Mucosa of rectum (tissue), 2 donors: Measurements from ENCODE around the gene EFNA3.

Source experiments
- H3K27ac ChIP-seq, 2 donors: one replicate each; pipeline ENCODE4 v1.7.0; 2013; ENCODE audit warnings: inconsistent platforms in 2 of 2, low read depth in 2 of 2, low read length in 2 of 2
- H3K27me3 ChIP-seq, 2 donors: one replicate each; pipeline ENCODE4 v1.7.0; 2013; ENCODE audit warnings: low read length in 2 of 2; ENCODE audit not compliant: control insufficient read depth in 2 of 2, insufficient read depth in 2 of 2
- H3K36me3 ChIP-seq, 2 donors: one replicate each; pipeline ENCODE4 v1.7.0; 2013; ENCODE audit warnings: low read length in 2 of 2; ENCODE audit not compliant: control insufficient read depth in 2 of 2, insufficient read depth in 2 of 2
- H3K4me1 ChIP-seq, 2 donors: one replicate each; pipeline ENCODE4 v1.7.0; 2013; ENCODE audit warnings: low read length in 2 of 2, mild to moderate bottlenecking in 1 of 2; ENCODE audit not compliant: control insufficient read depth in 2 of 2, insufficient read depth in 2 of 2
- H3K4me3 ChIP-seq, 2 donors: one replicate each; pipeline ENCODE4 v1.7.0; 2013; ENCODE audit warnings: low read length in 2 of 2
- H3K9ac ChIP-seq, 2 donors: one replicate each; pipeline ENCODE4 v1.7.0; 2013; ENCODE audit warnings: low read length in 2 of 2, low read depth in 1 of 2, mild to moderate bottlenecking in 1 of 2
- H3K9me3 ChIP-seq, 2 donors: one replicate each; pipeline ENCODE4 v1.7.0; 2013; ENCODE audit warnings: low read length in 2 of 2; ENCODE audit not compliant: control insufficient read depth in 2 of 2
- donor health status: healthy.
- donor health status: Normal muscosa, but diverticular disease.

EFNA3 gene, protein sequence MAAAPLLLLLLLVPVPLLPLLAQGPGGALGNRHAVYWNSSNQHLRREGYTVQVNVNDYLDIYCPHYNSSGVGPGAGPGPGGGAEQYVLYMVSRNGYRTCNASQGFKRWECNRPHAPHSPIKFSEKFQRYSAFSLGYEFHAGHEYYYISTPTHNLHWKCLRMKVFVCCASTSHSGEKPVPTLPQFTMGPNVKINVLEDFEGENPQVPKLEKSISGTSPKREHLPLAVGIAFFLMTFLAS

GRCh38 chr1:155078469-155079209 is at the start of gene EFNA3:
TSS of gene EFNA3 (plus strand) at chr1:155078837. CDS start at chr1:155078942, 105 bp downstream.
- Histone ChIP-seq H3K4me3 (peak within 1 kb of the TSS; percentile 64 to 73), H3K27me3 (peaks cover 10 to 18% of the 10 kb centered on the region in 2 donors), H3K9ac (peak within 1 kb of the TSS; percentile 24 to 90), H3K4me1 (peaks cover 34 to 51% of the 10 kb centered on the region in 2 donors), H3K36me3 (no peaks in the 10 kb centered on the region), H3K27ac (no peak within 1 kb of the TSS), H3K9me3 (no peaks in the 10 kb centered on the region)

GRCh38 chr1:155029513-155030242 is 49.0 kb upstream of the EFNA3 start:
- H3K27ac ChIP-seq: no peak overlapping the region
- H3K9ac ChIP-seq: no peak overlapping the region
- no peaks in the 10 kb centered on the region for H3K27me3 ChIP-seq
- H3K9me3 ChIP-seq: no peaks in the 10 kb centered on the region
- no peaks in the 10 kb centered on the region for H3K36me3 ChIP-seq
- no peaks in the 10 kb centered on the region for H3K4me1 ChIP-seq
- no peak overlapping the region for H3K4me3 ChIP-seq

DNA sequence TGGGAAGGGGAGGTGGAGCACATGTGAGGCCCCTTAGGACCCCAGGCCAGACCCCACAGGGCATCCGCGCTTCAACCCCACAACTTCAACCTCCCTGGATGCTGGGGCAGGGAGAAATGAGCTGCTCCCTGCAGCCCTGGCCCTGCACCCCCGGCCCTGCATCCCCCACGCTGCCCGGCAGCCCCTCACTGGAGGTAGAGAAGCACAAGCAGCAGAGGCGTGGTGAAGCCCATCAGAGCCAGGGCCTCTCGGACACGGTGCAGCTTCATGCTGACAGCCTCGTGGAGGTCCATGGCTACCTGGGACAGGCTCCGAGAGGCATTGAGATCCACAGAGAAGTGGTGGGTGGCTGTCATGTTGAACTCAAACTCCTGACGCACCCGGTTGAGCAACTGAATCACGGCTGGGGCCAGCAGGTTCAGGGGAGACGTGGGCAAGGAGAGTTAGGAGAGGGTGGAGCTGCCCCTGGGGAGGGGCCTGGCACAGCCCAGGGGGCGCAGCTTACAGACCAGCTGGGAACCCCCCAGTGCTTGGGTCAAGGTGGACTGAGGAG is 48.3 kb upstream of the EFNA3 start:
- Histone ChIP-seq H3K4me1 (no peaks in the 10 kb centered on the region), H3K9me3 (no peaks in the 10 kb centered on the region), H3K36me3 (no peaks in the 10 kb centered on the region), H3K9ac (no peak overlapping the region), H3K27me3 (no peaks in the 10 kb centered on the region), H3K4me3 (no peak overlapping the region), H3K27ac (no peak overlapping the region)

DNA sequence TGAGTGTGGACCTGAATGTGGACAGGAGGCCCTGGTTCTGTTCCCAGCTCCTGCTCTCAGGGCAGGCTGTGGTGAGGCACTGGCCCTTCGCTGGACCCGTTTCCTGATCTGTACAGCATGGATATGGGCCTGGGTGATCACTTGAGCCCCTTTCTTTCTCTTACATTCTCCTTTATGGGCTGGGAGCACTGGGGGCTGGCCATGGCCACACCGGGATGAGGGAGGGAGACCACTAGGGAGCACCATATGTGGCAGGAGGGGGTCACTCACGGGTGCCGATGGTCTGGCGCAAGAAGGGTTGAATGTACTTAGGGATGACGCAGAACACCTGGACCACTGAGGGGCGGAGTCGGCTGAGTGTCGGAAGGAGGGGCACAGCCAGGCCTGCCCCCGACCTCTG is 47.7 kb upstream of the EFNA3 start:
- no peak overlapping the region for H3K9ac ChIP-seq
- H3K4me3 ChIP-seq: no peak overlapping the region
- no peaks in the 10 kb centered on the region for H3K27me3 ChIP-seq
- no peaks in the 10 kb centered on the region for H3K36me3 ChIP-seq
- no peaks in the 10 kb centered on the region for H3K9me3 ChIP-seq
- H3K4me1 ChIP-seq: no peaks in the 10 kb centered on the region
- no peak overlapping the region for H3K27ac ChIP-seq

DNA sequence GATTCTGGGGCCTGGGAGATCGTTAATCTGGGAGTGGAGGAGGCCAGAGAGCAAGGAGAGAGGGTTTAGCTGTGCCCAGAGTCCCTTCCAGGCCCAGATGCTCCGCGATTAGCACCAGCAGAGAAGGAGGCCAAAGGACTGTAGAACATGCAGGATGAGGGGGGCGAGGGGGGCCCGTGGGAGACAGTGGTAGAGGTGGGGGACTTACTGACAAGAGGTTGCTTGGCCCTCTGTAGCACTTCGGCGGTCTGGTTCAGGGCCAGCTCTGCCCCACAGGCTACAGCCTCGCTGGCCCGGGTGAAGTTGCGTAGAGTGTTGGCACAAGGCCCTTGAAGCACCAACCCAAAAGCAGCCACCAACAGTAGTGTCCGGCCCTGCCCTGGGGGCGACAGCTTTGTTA is 45.8 kb upstream of the EFNA3 start:
- peaks cover 3 to 9% of the 10 kb centered on the region in 2 donors for H3K4me1 ChIP-seq
- no peaks in the 10 kb centered on the region for H3K36me3 ChIP-seq
- H3K27me3 ChIP-seq: no peaks in the 10 kb centered on the region
- no peak overlapping the region for H3K27ac ChIP-seq
- no peaks in the 10 kb centered on the region for H3K9me3 ChIP-seq
- H3K4me3 ChIP-seq: no peak overlapping the region
- no peak overlapping the region for H3K9ac ChIP-seq

DNA sequence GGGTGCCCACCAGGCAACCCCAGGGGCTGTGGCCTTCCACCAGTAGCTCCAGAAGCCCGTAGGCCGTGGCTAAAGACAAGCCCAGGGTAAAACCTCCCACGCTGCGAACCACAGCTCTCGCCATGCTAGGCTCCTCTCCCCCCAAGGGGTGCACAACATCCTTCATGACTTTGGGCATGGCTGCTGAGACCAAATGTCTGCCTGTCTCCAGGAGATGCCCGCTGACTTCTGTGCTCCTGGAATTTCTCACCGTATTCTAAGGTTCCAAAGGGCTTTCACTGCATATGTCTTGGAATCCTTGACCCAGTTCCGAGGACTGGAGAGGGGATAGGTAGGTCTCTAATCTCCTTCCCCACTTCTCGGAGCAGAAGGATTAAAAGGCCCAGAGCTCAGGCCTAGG is 45.1 kb upstream of the EFNA3 start, which contains the start of the genes DCST1 and DCST2:
Gene DCST1 (plus strand): TSS at position 301 of the 400 bp plus-strand sequence. CDS start 213 bp downstream, outside the sequence.
Gene DCST2 (minus strand): TSS at position 258 of the 400 bp plus-strand sequence. CDS start 80 bp downstream, at position 178.
- no peak within 1 kb of the TSS for H3K4me3 ChIP-seq
- no peaks in the 10 kb centered on the region for H3K36me3 ChIP-seq
- peaks cover 9 to 15% of the 10 kb centered on the region in 2 donors for H3K4me1 ChIP-seq
- H3K9me3 ChIP-seq: no peaks in the 10 kb centered on the region
- no peak within 1 kb of the TSS for H3K27ac ChIP-seq
- H3K27me3 ChIP-seq: no peaks in the 10 kb centered on the region
- no peak within 1 kb of the TSS for H3K9ac ChIP-seq

- Histone ChIP-seq H3K27me3 (no peaks in the 10 kb centered on the region), H3K9me3 (no peaks in the 10 kb centered on the region), H3K4me3 (no peak overlapping the region), H3K27ac (no peak overlapping the region), H3K9ac (no peak overlapping the region), H3K36me3 (no peaks in the 10 kb centered on the region), H3K4me1 (peaks cover 18 to 26% of the 10 kb centered on the region in 2 donors)
Measured at GRCh38 chr1:155034318-155035208, 44.1 kb upstream of the EFNA3 start.

GRCh38 chr1:155035936-155036335 is 42.7 kb upstream of the EFNA3 start:
- Histone ChIP-seq H3K36me3 (no peaks in the 10 kb centered on the region), H3K27me3 (no peaks in the 10 kb centered on the region), H3K9ac (no peak overlapping the region), H3K4me3 (no peak overlapping the region), H3K4me1 (peaks cover 18 to 26% of the 10 kb centered on the region in 2 donors), H3K27ac (no peak overlapping the region), H3K9me3 (no peaks in the 10 kb centered on the region)

- Histone ChIP-seq H3K27ac (no peak overlapping the region), H3K4me3 (no peak overlapping the region), H3K9ac (no peak overlapping the region), H3K9me3 (no peaks in the 10 kb centered on the region), H3K4me1 (peaks cover 18 to 26% of the 10 kb centered on the region in 2 donors), H3K27me3 (no peaks in the 10 kb centered on the region), H3K36me3 (no peaks in the 10 kb centered on the region)
Measured at GRCh38 chr1:155037043-155037442, 41.6 kb upstream of the EFNA3 start.
